Activated CD8-positive, alpha-beta memory T cell treated with anti-CD3 and anti-CD28 coated beads for 1 hour (primary cell): ENCODE measurements around the gene MPST.

Experiments used
- DNase-seq, 2 donors: peaks; one replicate each; pipeline ENCODE4 v3.0.0-alpha.2; 2020; ENCODE audit warnings: low read depth in 1 of 2; ENCODE audit errors: extremely low read depth in 1 of 2

MPST gene

GRCh38 chr22:37021710-37022482 lies 2.4 kb downstream of the MPST start:
- DNase-seq = peak; percentile 10 to 39

GRCh38 chr22:37022483-37023337 lies 3.2 kb downstream of the MPST start:
- DNase-seq = no peak

- no peak for DNase-seq
Measured at GRCh38 chr22:37023743-37024338, 4.3 kb downstream of the MPST start.

GRCh38 chr22:37024339-37025157 lies 5.0 kb downstream of the MPST start:
- no peak for DNase-seq

GRCh38 chr22:37025500-37026070 lies 6.0 kb downstream of the MPST start:
- DNase-seq = no peak

GRCh38 chr22:37026325-37026724 lies 6.8 kb downstream of the MPST start:
- DNase-seq = no peak

- no peak for DNase-seq
Measured at GRCh38 chr22:37027556-37027955, 8.0 kb downstream of the MPST start.

- DNase-seq = no peak
Measured at GRCh38 chr22:37028692-37029674, 9.4 kb downstream of the MPST start.

GRCh38 chr22:37030560-37031281 lies 11.2 kb downstream of the MPST start:
- no peak for DNase-seq

GRCh38 chr22:37032134-37032534 lies 12.6 kb downstream of the MPST start:
- DNase-seq = no peak

- DNase-seq = no peak
Measured at GRCh38 chr22:37032535-37033460, 13.3 kb downstream of the MPST start.

GRCh38 chr22:37033605-37034430 lies 14.3 kb downstream of the MPST start:
- no peak for DNase-seq

- DNase-seq = no peak
Measured at GRCh38 chr22:37036655-37037377, 17.3 kb downstream of the MPST start.

- no peak for DNase-seq
Measured at GRCh38 chr22:37037669-37038068, 18.1 kb downstream of the MPST start.

GRCh38 chr22:37039466-37039865 lies 19.9 kb downstream of the MPST start:
- no peak for DNase-seq

GRCh38 chr22:37043209-37043827 lies 23.8 kb downstream of the MPST start:
- no peak for DNase-seq
